Endothelial cell of umbilical vein (primary cell): ENCODE results near the gene MT1F. TPM values are rescaled to one million over a fixed set of nuclear protein-coding genes. Genes with fewer than 3 reads are reported as not detected.

Experiments used
- BruUV-seq: library from RNA; stranded (reverse); fragments of 400-500 nt; replicated peaks from 2 replicates; lab custom pipeline; 2021; lab: Mats Ljungman, UMichigan
- CTCF ChIA-PET: fragments of 300-600, 350-600 bp; sonication (Branson Sonifier 250); formaldehyde crosslinking; loops from one replicate; lab custom pipeline; 2021; ENCODE audit warnings: antibody characterized with exemption, inconsistent platforms; lab: Charles Lee
- POLR2A ChIA-PET: fragments of 300-600, 350-600 bp; sonication (Branson Sonifier 250); formaldehyde crosslinking; loops from one replicate; lab custom pipeline; 2021; ENCODE audit warnings: antibody characterized with exemption, inconsistent platforms; lab: Charles Lee
- DNase-seq: peaks from one replicate; pipeline ENCODE4 v3.0.0-alpha.2; 2011; ENCODE audit warnings: low read depth, low spot score
- FAIRE-seq: peaks from 2 replicates; lab custom pipeline; 2011; peaks lifted over from hg19 to GRCh38; lab: Jason Lieb, UNC
- H2AFZ ChIP-seq: 2 replicates; pipeline ENCODE4 v1.6.0; 2012; ENCODE audit warnings: low read depth, low read length, control low read depth, inconsistent platforms
- H3K27ac ChIP-seq: 2 replicates; pipeline ENCODE4 v1.5.1; 2011; ENCODE audit warnings: low read depth, mild to moderate bottlenecking, control low read depth, low read length, moderate library complexity; ENCODE audit not compliant: insufficient read depth
- H3K27me3 ChIP-seq, 2 experiments: 2 replicates each; pipeline versions ENCODE4 v1.6.0 to v1.6.1; 2011; ENCODE audit warnings: low read length in 2 of 2, mixed read lengths in 1 of 2; ENCODE audit not compliant: control insufficient read depth in 2 of 2, insufficient read depth in 2 of 2
- H3K36me3 ChIP-seq, 2 experiments: 2 replicates in 1 of 2; 3 replicates in 1 of 2; pipeline ENCODE4 v1.5.1; 2011; ENCODE audit warnings: low read length in 2 of 2, mild to moderate bottlenecking in 1 of 2, moderate library complexity in 1 of 2; ENCODE audit not compliant: control insufficient read depth in 2 of 2, insufficient read depth in 2 of 2; ENCODE audit errors: extremely low read depth in 1 of 2
- H3K4me1 ChIP-seq: 3 replicates; pipeline ENCODE4 v1.5.1; 2011; ENCODE audit warnings: mild to moderate bottlenecking, low read length; ENCODE audit not compliant: control insufficient read depth, insufficient read depth; ENCODE audit errors: extremely low read depth
- H3K4me2 ChIP-seq: 2 replicates; pipeline ENCODE4 v1.6.1; 2011; ENCODE audit warnings: low read length, control low read depth, mixed read lengths; ENCODE audit not compliant: insufficient read depth
- H3K4me3 ChIP-seq, 3 experiments: fragments of 200-600 bp in 1 of 3; sonication (generic), shearing (Covaris generic) in 1 of 3; replicated peaks in 1 of 3; 2 replicates each; pipeline ENCODE4 v1.5.1; 2011 to 2016; ENCODE audit warnings: control low read depth in 3 of 3, low read length in 3 of 3, mild to moderate bottlenecking in 2 of 3, inconsistent platforms in 1 of 3, low read depth in 1 of 3, moderate library complexity in 1 of 3; ENCODE audit not compliant: insufficient read depth in 1 of 3
- H3K79me2 ChIP-seq: 2 replicates; pipeline ENCODE4 v1.6.0; 2012; ENCODE audit warnings: low read length, inconsistent platforms; ENCODE audit not compliant: control insufficient read depth, insufficient read depth
- H3K9ac ChIP-seq: replicated peaks from 2 replicates; pipeline ENCODE3; 2011; ENCODE audit warnings: low read length, control low read depth; ENCODE audit not compliant: insufficient read depth; ENCODE audit errors: extremely low read depth
- H3K9me1 ChIP-seq: replicated peaks from 3 replicates; pipeline ENCODE4 v1.6.0; 2011; ENCODE audit warnings: mild to moderate bottlenecking, low read length; ENCODE audit not compliant: control insufficient read depth, insufficient read depth; ENCODE audit errors: extremely low read depth
- H3K9me3 ChIP-seq: replicated peaks from 2 replicates; pipeline ENCODE4 v1.5.1; 2012; ENCODE audit warnings: low read length, inconsistent platforms; ENCODE audit not compliant: control insufficient read depth, insufficient read depth
- H4K20me1 ChIP-seq: replicated peaks from 2 replicates; pipeline ENCODE3; 2011; ENCODE audit warnings: mild to moderate bottlenecking, low read length; ENCODE audit not compliant: control insufficient read depth, insufficient read depth; ENCODE audit errors: extremely low read depth
- EZH2 ChIP-seq: IDR thresholded peaks from 2 replicates; pipeline ENCODE4 v1.6.1; 2012; ENCODE audit warnings: borderline replicate concordance, low read depth, mild to moderate bottlenecking, moderate library complexity, low read length, inconsistent platforms; ENCODE audit not compliant: severe bottlenecking
- FOS ChIP-seq: IDR thresholded peaks from 2 replicates; pipeline ENCODE4 v1.6.1; 2011; ENCODE audit warnings: mild to moderate bottlenecking, low read length, moderate library complexity, borderline replicate concordance; ENCODE audit not compliant: insufficient read depth
- GATA2 ChIP-seq: IDR thresholded peaks from 2 replicates; pipeline ENCODE4 v1.7.0; 2011; ENCODE audit warnings: low read depth, mild to moderate bottlenecking, moderate library complexity, mixed read lengths, low read length; ENCODE audit not compliant: insufficient read length, insufficient read depth
- JUN ChIP-seq: IDR thresholded peaks from 2 replicates; pipeline ENCODE4 v1.6.1; 2011; ENCODE audit warnings: borderline replicate concordance, low read depth; ENCODE audit not compliant: insufficient read length, insufficient read depth
- MYC ChIP-seq: IDR thresholded peaks from one replicate; pipeline ENCODE4 v1.6.1; 2011; ENCODE audit warnings: mild to moderate bottlenecking, low read depth, low read length
- POLR2A ChIP-seq: IDR thresholded peaks from 2 replicates; pipeline ENCODE4 v1.6.1; 2012; ENCODE audit warnings: low read depth, mild to moderate bottlenecking, control low read depth, low read length
- POLR2AphosphoS5 ChIP-seq: IDR thresholded peaks from 2 replicates; pipeline ENCODE4 v1.6.1; 2012; ENCODE audit warnings: low read depth, mild to moderate bottlenecking, control low read depth, low read length, moderate library complexity; ENCODE audit not compliant: insufficient read depth
- dilution Hi-C: fragments of 300-500 bp; cut with MboI; formaldehyde crosslinking; loops from one replicate; pipeline ENCODE4 v1.15.0; 2019; ENCODE audit warnings: low sequenced_read_pairs; ENCODE audit not compliant: extremely low pct_ligation_motif_present
- intact Hi-C: fragments of 100-400 bp; cut with micrococcal nuclease; formaldehyde crosslinking; loops from one replicate; pipeline ENCODE4 v1.10.0; 2022
- polyA plus RNA-seq, 4 experiments: library from polyadenylated mRNA; depleted of rRNA in 3 of 4; stranded (reverse) in 3 of 4; unstranded in 1 of 4; fragments of >200 nt; gene quantifications; 2 replicates each; pipeline versions ENCODE4 v1.2.1 to v1.2.3, GENCODE V29; 2011 to 2012; ENCODE audit warnings: missing spikeins in 1 of 4
- total RNA-seq: library from RNA; stranded (reverse); gene quantifications from 2 replicates; pipeline ENCODE4 v1.2.3, GENCODE V29; 2021
- TF ChIP-seq, protein P1 (sequence below): IDR thresholded peaks from 2 replicates; pipeline ENCODE4 v1.6.1; 2011; ENCODE audit not compliant: insufficient read depth, insufficient read length
- TF ChIP-seq, protein P2 (sequence below), 2 donors: IDR thresholded peaks; 1 replicate in 1 of 2; 2 replicates in 1 of 2; pipeline ENCODE4 v1.5.1; 2011; ENCODE audit warnings: low read length in 2 of 2, mild to moderate bottlenecking in 2 of 2, moderate library complexity in 2 of 2, control low read depth in 1 of 2, inconsistent platforms in 1 of 2, low read depth in 1 of 2; ENCODE audit not compliant: insufficient read depth in 1 of 2; ENCODE audit errors: extremely low read depth in 1 of 2

Gene MT1F
- total and polyA plus RNA-seq, 2 donors (not counting 3 experiments of a cell fraction or from before 2014, with no cell fraction given): 2.2 to 2.6 TPM

- Histone ChIP-seq H3K9ac (peak overlapping the region; percentile 95), H3K4me3 (peak overlapping the region in 2 of 3 experiments; percentile 50 to 93), H3K4me2 (peak overlapping the region; percentile 81), H3K4me1 (peaks cover 77% of the 10 kb centered on the region), H3K27ac (peak overlapping the region; percentile 99), H3K36me3 (no peaks in the 10 kb centered on the region), H2AFZ (no peak overlapping the region), H3K79me2 (peaks cover 28% of the 10 kb centered on the region), H3K27me3 (no peaks in the 10 kb centered on the region), H3K9me1 (no peaks in the 10 kb centered on the region), H4K20me1 (no peaks in the 10 kb centered on the region), H3K9me3 (no peaks in the 10 kb centered on the region)
- FAIRE-seq: peak; percentile 69
- dilution Hi-C loops: no loop called here
- ChIA-PET CTCF (interaction anchor here (0.7 to 2.1 kb wide), 6 partner anchors 9 to 96 kb away, joined by 3 to 7 read pairs (median 3); no protein-coding TSS in a partner anchor), POLR2A (interaction anchor here (4.5 kb wide), 1 partner anchor 16 kb away, joined by 51 read pairs; the partner anchor contains the start of gene MT1E)
- no TSS peak for BruUV-seq
- intact Hi-C loops: no loop called here
- peak; percentile 73 for DNase-seq
- TF ChIP-seq POLR2A (peak; percentile 95), FOS (peak; percentile 4), EZH2 (no peak), JUN (no peak), POLR2AphosphoS5 (peak; percentile 97), MYC (no peak), GATA2 (no peak)
- TF ChIP-seq, protein P1, sequence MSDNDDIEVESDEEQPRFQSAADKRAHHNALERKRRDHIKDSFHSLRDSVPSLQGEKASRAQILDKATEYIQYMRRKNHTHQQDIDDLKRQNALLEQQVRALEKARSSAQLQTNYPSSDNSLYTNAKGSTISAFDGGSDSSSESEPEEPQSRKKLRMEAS: peak; percentile 3
- TF ChIP-seq, protein P2, sequence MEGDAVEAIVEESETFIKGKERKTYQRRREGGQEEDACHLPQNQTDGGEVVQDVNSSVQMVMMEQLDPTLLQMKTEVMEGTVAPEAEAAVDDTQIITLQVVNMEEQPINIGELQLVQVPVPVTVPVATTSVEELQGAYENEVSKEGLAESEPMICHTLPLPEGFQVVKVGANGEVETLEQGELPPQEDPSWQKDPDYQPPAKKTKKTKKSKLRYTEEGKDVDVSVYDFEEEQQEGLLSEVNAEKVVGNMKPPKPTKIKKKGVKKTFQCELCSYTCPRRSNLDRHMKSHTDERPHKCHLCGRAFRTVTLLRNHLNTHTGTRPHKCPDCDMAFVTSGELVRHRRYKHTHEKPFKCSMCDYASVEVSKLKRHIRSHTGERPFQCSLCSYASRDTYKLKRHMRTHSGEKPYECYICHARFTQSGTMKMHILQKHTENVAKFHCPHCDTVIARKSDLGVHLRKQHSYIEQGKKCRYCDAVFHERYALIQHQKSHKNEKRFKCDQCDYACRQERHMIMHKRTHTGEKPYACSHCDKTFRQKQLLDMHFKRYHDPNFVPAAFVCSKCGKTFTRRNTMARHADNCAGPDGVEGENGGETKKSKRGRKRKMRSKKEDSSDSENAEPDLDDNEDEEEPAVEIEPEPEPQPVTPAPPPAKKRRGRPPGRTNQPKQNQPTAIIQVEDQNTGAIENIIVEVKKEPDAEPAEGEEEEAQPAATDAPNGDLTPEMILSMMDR (IDR thresholded peaks at IDR 0.05; ENCODE audit: extremely low read depth in 1 of 2, insufficient read depth in 1 of 2, low read depth in 1 of 2, low read length in 2 of 2): no peak
These were observed 47.6 kb upstream of the MT1F start for GRCh38 chr16:56610017-56610608.
